Nephron (organoid): ENCODE results near the gene ATP9A.

ENCODE experiments used
- H3K27ac Mint-ChIP-seq, 3 experiments: 2 replicates each; pipeline ENCODE4 v1.8.0; 2020; ENCODE audit warnings: mixed read lengths in 3 of 3, mild to moderate bottlenecking in 2 of 3, moderate library complexity in 1 of 3
- H3K27me3 Mint-ChIP-seq: 2 replicates; pipeline ENCODE4 v1.8.0; 2021; ENCODE audit warnings: low read depth, mild to moderate bottlenecking, moderate library complexity, mixed read lengths
- H3K36me3 Mint-ChIP-seq: 2 replicates; pipeline ENCODE4 v1.8.0; 2020; ENCODE audit warnings: low read depth, mixed read lengths
- H3K4me1 Mint-ChIP-seq: 2 replicates; pipeline ENCODE4 v1.8.0; 2020; ENCODE audit warnings: mixed read lengths
- H3K4me3 Mint-ChIP-seq, 3 experiments: 2 replicates each; pipeline ENCODE4 v1.8.0; 2020; ENCODE audit warnings: mild to moderate bottlenecking in 3 of 3, mixed read lengths in 3 of 3, moderate library complexity in 2 of 3
- H3K9me3 Mint-ChIP-seq: 2 replicates; pipeline ENCODE4 v1.8.0; 2020; ENCODE audit warnings: mixed read lengths
- CTCF ChIP-seq, 3 experiments: fragments of 200-600 bp; sonication (generic); IDR thresholded peaks; one replicate each; pipeline ENCODE4 v1.5.0; 2021; ENCODE audit warnings: antibody characterized with exemption in 3 of 3; ENCODE audit not compliant: unreplicated experiment in 3 of 3

ATP9A gene

GRCh38 chr20:51562332-51563173 lies 205.6 kb downstream of the ATP9A start:
- H3K4me3 Mint-ChIP-seq: peak overlapping the region; percentile 77 to 81 (median 80)
- no peaks in the 10 kb centered on the region for H3K36me3 Mint-ChIP-seq
- peak overlapping the region; percentile 77 to 84 (median 81) for H3K27ac Mint-ChIP-seq
- H3K9me3 Mint-ChIP-seq: no peaks in the 10 kb centered on the region
- no peak for TF ChIP-seq CTCF (IDR thresholded peaks at IDR 0.05; ENCODE audit: unreplicated experiment in 3 of 3)
- H3K27me3 Mint-ChIP-seq: peaks cover 49% of the 10 kb centered on the region
- peaks cover 44% of the 10 kb centered on the region for H3K4me1 Mint-ChIP-seq

- Mint-ChIP-seq H3K9me3 (no peaks in the 10 kb centered on the region), H3K36me3 (no peaks in the 10 kb centered on the region), H3K27me3 (peaks cover 49% of the 10 kb centered on the region), H3K4me3 (peak overlapping the region; percentile 77 to 81 (median 80)), H3K4me1 (peaks cover 44% of the 10 kb centered on the region), H3K27ac (peak overlapping the region; percentile 21 to 56 (median 26))
- no peak for TF ChIP-seq CTCF (IDR thresholded peaks at IDR 0.05; ENCODE audit: unreplicated experiment in 3 of 3)
Observed at GRCh38 chr20:51562027-51562331, 206.2 kb downstream of the ATP9A start.

GRCh38 chr20:51560550-51561307 lies 207.5 kb downstream of the ATP9A start:
- peak overlapping the region; percentile 77 to 81 (median 80) for H3K4me3 Mint-ChIP-seq
- peaks cover 2% of the 10 kb centered on the region for H3K9me3 Mint-ChIP-seq
- no peak for TF ChIP-seq CTCF (IDR thresholded peaks at IDR 0.05; ENCODE audit: unreplicated experiment in 3 of 3)
- H3K27me3 Mint-ChIP-seq: peaks cover 49% of the 10 kb centered on the region
- no peaks in the 10 kb centered on the region for H3K36me3 Mint-ChIP-seq
- H3K4me1 Mint-ChIP-seq: peaks cover 40% of the 10 kb centered on the region
- peak overlapping the region in 1 of 3 experiments; percentile 19 for H3K27ac Mint-ChIP-seq

GRCh38 chr20:51560042-51560441 lies 208.1 kb downstream of the ATP9A start:
- H3K27ac Mint-ChIP-seq: no peak overlapping the region
- no peaks in the 10 kb centered on the region for H3K36me3 Mint-ChIP-seq
- no peak for TF ChIP-seq CTCF (IDR thresholded peaks at IDR 0.05; ENCODE audit: unreplicated experiment in 3 of 3)
- peak overlapping the region in 1 of 3 experiments; percentile 27 for H3K4me3 Mint-ChIP-seq
- peaks cover 50% of the 10 kb centered on the region for H3K27me3 Mint-ChIP-seq
- H3K4me1 Mint-ChIP-seq: peaks cover 40% of the 10 kb centered on the region
- peaks cover 2% of the 10 kb centered on the region for H3K9me3 Mint-ChIP-seq

GRCh38 chr20:51554538-51555165 lies 213.5 kb downstream of the ATP9A start:
- Mint-ChIP-seq H3K27ac (no peak overlapping the region), H3K9me3 (peaks cover 4% of the 10 kb centered on the region), H3K27me3 (peaks cover 33% of the 10 kb centered on the region), H3K36me3 (no peaks in the 10 kb centered on the region), H3K4me3 (no peak overlapping the region), H3K4me1 (peaks cover under 1% of the 10 kb centered on the region)
- TF ChIP-seq CTCF (IDR thresholded peaks at IDR 0.05; ENCODE audit: unreplicated experiment in 3 of 3): no peak
